Measurements from ENCODE around the gene P2RX2. TPM values are rescaled to one million over a fixed set of nuclear protein-coding genes. Genes with fewer than 3 reads are reported as not detected.
A peak's percentile ranks its signal among the peaks of the same experiment; 100 is the strongest.

Gene P2RX2
- total and polyA plus RNA-seq, 4 donors = not detected

DNA sequence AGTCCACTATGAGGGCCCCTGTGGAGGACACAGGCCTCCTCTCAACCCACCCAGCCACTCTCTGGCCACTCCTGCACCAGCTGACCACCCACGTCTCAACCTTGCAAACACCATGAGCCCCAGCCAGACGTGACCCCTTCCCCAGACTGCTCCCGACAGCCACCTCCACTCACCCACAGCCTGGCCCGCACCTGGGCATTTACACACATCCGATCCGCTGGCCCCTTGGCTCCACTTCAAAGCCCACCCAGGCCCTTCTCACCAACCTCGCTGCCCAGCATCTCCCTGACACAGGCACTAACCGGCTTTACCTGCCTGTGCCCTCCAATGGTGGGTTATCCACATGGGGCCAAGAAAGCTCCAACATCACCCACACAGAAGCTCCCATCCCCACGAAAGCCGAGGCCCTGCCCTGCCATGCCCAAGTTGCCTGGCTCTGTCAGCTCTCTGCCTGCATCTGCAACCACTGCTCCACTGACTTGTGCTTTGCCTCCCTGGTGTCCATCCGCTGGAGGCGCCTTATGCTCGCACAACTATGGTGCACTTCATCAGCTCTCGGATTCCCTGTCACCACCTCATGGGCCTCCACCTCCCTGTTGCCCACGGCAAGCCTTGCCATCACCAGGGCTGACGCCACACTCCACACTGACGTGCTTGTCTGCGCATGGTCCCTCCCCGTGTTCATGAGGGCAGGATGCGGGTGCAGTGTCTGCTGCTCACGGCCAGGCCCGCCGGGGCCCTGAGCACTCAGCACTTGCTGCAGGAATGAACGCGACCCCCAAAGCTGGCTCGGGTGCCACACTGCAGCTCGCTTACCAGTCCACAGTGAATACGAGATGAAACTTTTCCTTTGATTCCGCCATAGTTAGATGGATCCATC is 16.7 kb downstream of the P2RX2 start:
- Histone ChIP-seq H3K36me3 (ENCODE audit: control insufficient read depth in 4 of 4, insufficient read depth in 3 of 4, low read depth in 1 of 4, low read length in 3 of 4) (peaks cover 4 to 82% (median 53%) of the 10 kb centered on the region in 4 donors), H3K27ac (ENCODE audit: low read depth in 1 of 2, low read length in 2 of 2) (no peak overlapping the region), H3K9me3 (ENCODE audit: control insufficient read depth in 4 of 4, low read length in 3 of 4) (no peaks in the 10 kb centered on the region), H3K4me3 (ENCODE audit: low read depth in 1 of 3, low read length in 3 of 3) (no peak overlapping the region), H3K4me1 (ENCODE audit: control insufficient read depth in 4 of 4, insufficient read depth in 4 of 4, low read length in 3 of 4) (no peaks in the 10 kb centered on the region), H3K27me3 (ENCODE audit: control insufficient read depth in 4 of 4, insufficient read depth in 4 of 4, low read length in 3 of 4) (no peaks in the 10 kb centered on the region), H3K9ac (ENCODE audit: low read depth in 1 of 2, low read length in 2 of 2) (no peak overlapping the region)
- 97% methylated on average over 29 of the region's 29 CpGs for WGBS
- DNase-seq (ENCODE audit: low spot score) = no peak
- TF ChIP-seq HNF4G (IDR thresholded peaks at IDR 0.05) = no peak
- no peak for TF ChIP-seq YY1 (IDR thresholded peaks at IDR 0.05)
- no peak for TF ChIP-seq FOXA1 (IDR thresholded peaks at IDR 0.05)
- TF ChIP-seq NR2F2 (IDR thresholded peaks at IDR 0.05) = no peak
- no peak for TF ChIP-seq JUND (IDR thresholded peaks at IDR 0.05)

- TF ChIP-seq HNF4G (IDR thresholded peaks at IDR 0.05) = no peak
- TF ChIP-seq FOXA2 (IDR thresholded peaks at IDR 0.05) = no peak
- TF ChIP-seq TAF1 (conservative IDR thresholded peaks at IDR 0.05) = no peak
- TF ChIP-seq SP1 (IDR thresholded peaks at IDR 0.05) = no peak
- TF ChIP-seq, protein P1, sequence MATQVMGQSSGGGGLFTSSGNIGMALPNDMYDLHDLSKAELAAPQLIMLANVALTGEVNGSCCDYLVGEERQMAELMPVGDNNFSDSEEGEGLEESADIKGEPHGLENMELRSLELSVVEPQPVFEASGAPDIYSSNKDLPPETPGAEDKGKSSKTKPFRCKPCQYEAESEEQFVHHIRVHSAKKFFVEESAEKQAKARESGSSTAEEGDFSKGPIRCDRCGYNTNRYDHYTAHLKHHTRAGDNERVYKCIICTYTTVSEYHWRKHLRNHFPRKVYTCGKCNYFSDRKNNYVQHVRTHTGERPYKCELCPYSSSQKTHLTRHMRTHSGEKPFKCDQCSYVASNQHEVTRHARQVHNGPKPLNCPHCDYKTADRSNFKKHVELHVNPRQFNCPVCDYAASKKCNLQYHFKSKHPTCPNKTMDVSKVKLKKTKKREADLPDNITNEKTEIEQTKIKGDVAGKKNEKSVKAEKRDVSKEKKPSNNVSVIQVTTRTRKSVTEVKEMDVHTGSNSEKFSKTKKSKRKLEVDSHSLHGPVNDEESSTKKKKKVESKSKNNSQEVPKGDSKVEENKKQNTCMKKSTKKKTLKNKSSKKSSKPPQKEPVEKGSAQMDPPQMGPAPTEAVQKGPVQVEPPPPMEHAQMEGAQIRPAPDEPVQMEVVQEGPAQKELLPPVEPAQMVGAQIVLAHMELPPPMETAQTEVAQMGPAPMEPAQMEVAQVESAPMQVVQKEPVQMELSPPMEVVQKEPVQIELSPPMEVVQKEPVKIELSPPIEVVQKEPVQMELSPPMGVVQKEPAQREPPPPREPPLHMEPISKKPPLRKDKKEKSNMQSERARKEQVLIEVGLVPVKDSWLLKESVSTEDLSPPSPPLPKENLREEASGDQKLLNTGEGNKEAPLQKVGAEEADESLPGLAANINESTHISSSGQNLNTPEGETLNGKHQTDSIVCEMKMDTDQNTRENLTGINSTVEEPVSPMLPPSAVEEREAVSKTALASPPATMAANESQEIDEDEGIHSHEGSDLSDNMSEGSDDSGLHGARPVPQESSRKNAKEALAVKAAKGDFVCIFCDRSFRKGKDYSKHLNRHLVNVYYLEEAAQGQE (IDR thresholded peaks at IDR 0.05) = no peak
- TF ChIP-seq, protein P2, sequence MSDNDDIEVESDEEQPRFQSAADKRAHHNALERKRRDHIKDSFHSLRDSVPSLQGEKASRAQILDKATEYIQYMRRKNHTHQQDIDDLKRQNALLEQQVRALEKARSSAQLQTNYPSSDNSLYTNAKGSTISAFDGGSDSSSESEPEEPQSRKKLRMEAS (IDR thresholded peaks at IDR 0.05) = no peak
- TF ChIP-seq NR2F2 (IDR thresholded peaks at IDR 0.05) = no peak
- Histone ChIP-seq H3K27me3 (ENCODE audit: control insufficient read depth in 4 of 4, insufficient read depth in 4 of 4, low read length in 3 of 4) (no peaks in the 10 kb centered on the region), H3K4me3 (ENCODE audit: low read depth in 1 of 3, low read length in 3 of 3) (no peak overlapping the region), H3K27ac (ENCODE audit: low read depth in 1 of 2, low read length in 2 of 2) (no peak overlapping the region), H3K9me3 (ENCODE audit: control insufficient read depth in 4 of 4, low read length in 3 of 4) (no peaks in the 10 kb centered on the region), H3K9ac (ENCODE audit: low read depth in 1 of 2, low read length in 2 of 2) (no peak overlapping the region), H3K36me3 (ENCODE audit: control insufficient read depth in 4 of 4, insufficient read depth in 3 of 4, low read depth in 1 of 4, low read length in 3 of 4) (peaks cover 10 to 83% (median 48%) of the 10 kb centered on the region in 4 donors), H3K4me1 (ENCODE audit: control insufficient read depth in 4 of 4, insufficient read depth in 4 of 4, low read length in 3 of 4) (no peaks in the 10 kb centered on the region)
- WGBS = 96% methylated on average over 18 of the region's 18 CpGs
- DNase-seq (ENCODE audit: low spot score) = no peak
Measured at GRCh38 chr12:132637811-132638210, 19.2 kb downstream of the P2RX2 start.

DNA sequence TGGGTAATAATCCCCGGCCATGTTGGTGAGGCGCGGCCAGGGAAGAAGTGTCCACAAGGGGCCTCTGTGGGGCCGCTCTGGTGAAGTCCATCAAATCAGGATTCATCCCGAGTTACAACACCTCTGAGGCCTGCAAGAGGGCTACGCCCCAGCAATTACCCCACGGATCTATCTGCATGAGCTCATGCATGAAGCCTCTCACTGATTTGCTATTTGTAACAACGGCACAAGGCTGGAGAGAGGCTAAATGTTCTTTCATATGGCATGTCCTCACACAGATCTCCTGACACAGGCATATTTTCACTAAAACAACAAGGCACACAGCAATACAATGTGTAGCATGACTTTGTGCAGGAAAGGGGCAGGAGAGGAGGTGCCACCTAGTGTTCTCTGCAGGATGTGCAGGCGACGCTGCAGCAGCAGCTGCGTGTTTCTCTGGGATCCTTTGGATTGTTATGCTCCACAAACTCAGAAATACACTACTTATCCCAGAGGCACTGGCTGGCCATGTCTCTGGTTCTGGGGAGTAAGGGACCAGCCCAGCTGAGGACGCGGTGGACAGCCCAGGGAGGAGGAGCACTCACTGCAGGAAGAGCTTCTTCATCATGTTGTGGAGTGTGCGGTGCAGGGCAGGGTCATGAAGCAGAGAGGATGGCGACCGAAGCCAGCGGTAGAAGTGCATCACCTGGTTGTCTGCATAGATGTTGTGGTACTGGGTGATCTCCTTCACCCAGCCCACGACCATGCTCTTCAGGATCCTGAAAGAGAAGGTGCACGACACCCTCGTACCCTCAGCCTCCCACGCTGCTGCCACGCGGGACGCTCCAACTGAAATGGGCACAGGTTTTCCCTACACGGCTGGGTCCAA is 20.2 kb downstream of the P2RX2 start:
- H3K4me3 ChIP-seq (ENCODE audit: low read depth in 1 of 3, low read length in 3 of 3) = no peak overlapping the region
- no peaks in the 10 kb centered on the region for H3K27me3 ChIP-seq (ENCODE audit: control insufficient read depth in 4 of 4, insufficient read depth in 4 of 4, low read length in 3 of 4)
- WGBS = 82% methylated on average over 25 of the region's 25 CpGs
- H3K36me3 ChIP-seq (ENCODE audit: control insufficient read depth in 4 of 4, insufficient read depth in 3 of 4, low read depth in 1 of 4, low read length in 3 of 4) = peaks cover 10 to 85% (median 46%) of the 10 kb centered on the region in 4 donors
- H3K9ac ChIP-seq (ENCODE audit: low read depth in 1 of 2, low read length in 2 of 2) = no peak overlapping the region
- no peaks in the 10 kb centered on the region for H3K4me1 ChIP-seq (ENCODE audit: control insufficient read depth in 4 of 4, insufficient read depth in 4 of 4, low read length in 3 of 4)
- no peaks in the 10 kb centered on the region for H3K9me3 ChIP-seq (ENCODE audit: control insufficient read depth in 4 of 4, low read length in 3 of 4)
- no peak overlapping the region for H3K27ac ChIP-seq (ENCODE audit: low read depth in 1 of 2, low read length in 2 of 2)
- no peak for DNase-seq (ENCODE audit: low spot score)
- no peak for TF ChIP-seq YY1 (IDR thresholded peaks at IDR 0.05)
- no peak for TF ChIP-seq HNF4G (IDR thresholded peaks at IDR 0.05)
- TF ChIP-seq RAD21 (IDR thresholded peaks at IDR 0.05) = peak; percentile 77 to 86
- peak; percentile 69 for TF ChIP-seq CTCF (IDR thresholded peaks at IDR 0.05; ENCODE audit: low read depth, low read length, missing input control)

All from liver (tissue), 9 donors.